CD4-positive, CD25-positive, alpha-beta regulatory T cell (primary cell): ENCODE data around the gene INTS13. TPM values are rescaled to one million over a fixed set of nuclear protein-coding genes. Genes with fewer than 3 reads are reported as not detected.

ENCODE experiments used
- ATAC-seq, 2 donors: fragments of 150-1000 bp; cut with Tn5 transposase; one replicate each; pipeline ENCODE4 v1.10.0; 2021; ENCODE audit warnings: low read depth in 2 of 2, moderate number of reproducible peaks in 2 of 2, moderate library complexity in 1 of 2
- DNase-seq, 3 donors: peaks; one replicate each; pipeline versions ENCODE4 v3.0.0 to v3.0.0-alpha.2; 2012 to 2022; ENCODE audit warnings: mixed read lengths in 1 of 3
- H3K27ac ChIP-seq: one replicate; pipeline ENCODE4 v1.7.0; 2013; ENCODE audit warnings: mild to moderate bottlenecking, low read length; ENCODE audit not compliant: insufficient read depth, poor library complexity, severe bottlenecking
- H3K27me3 ChIP-seq: one replicate; pipeline ENCODE4 v1.7.0; 2013; ENCODE audit warnings: low read length; ENCODE audit not compliant: control insufficient read depth, insufficient read depth
- H3K36me3 ChIP-seq: one replicate; pipeline ENCODE4 v1.7.0; 2013; ENCODE audit warnings: mild to moderate bottlenecking, low read length, moderate library complexity; ENCODE audit not compliant: control insufficient read depth, insufficient read depth
- H3K4me1 ChIP-seq: 2 replicates; pipeline ENCODE4 v1.7.0; 2013; ENCODE audit warnings: mild to moderate bottlenecking, low read length; ENCODE audit not compliant: insufficient read depth, control insufficient read depth, poor library complexity, severe bottlenecking
- H3K4me3 ChIP-seq: one replicate; pipeline ENCODE4 v1.7.0; 2013; ENCODE audit warnings: low read depth, mild to moderate bottlenecking, low read length, moderate library complexity
- H3K9me3 ChIP-seq, 2 experiments: 1 replicate in 1 of 2; 2 replicates in 1 of 2; pipeline ENCODE4 v1.7.0; 2013; ENCODE audit warnings: low read length in 2 of 2, mild to moderate bottlenecking in 1 of 2, moderate library complexity in 1 of 2; ENCODE audit not compliant: control insufficient read depth in 2 of 2
- H3K27ac Mint-ChIP-seq, 3 donors: one replicate each; pipeline ENCODE4 v1.8.0; 2020 to 2022; ENCODE audit warnings: mild to moderate bottlenecking in 3 of 3, mixed read lengths in 3 of 3, moderate library complexity in 2 of 3
- H3K27me3 Mint-ChIP-seq: one replicate; pipeline ENCODE4 v1.8.0; 2022; ENCODE audit warnings: mild to moderate bottlenecking, mixed read lengths
- H3K36me3 Mint-ChIP-seq: one replicate; pipeline ENCODE4 v1.8.0; 2020; ENCODE audit warnings: mixed read lengths
- H3K4me1 Mint-ChIP-seq, 4 donors: one replicate each; pipeline ENCODE4 v1.8.0; 2020 to 2022; ENCODE audit warnings: mixed read lengths in 4 of 4, mild to moderate bottlenecking in 1 of 4
- H3K4me3 Mint-ChIP-seq, 4 donors: one replicate each; pipeline ENCODE4 v1.8.0; 2020 to 2022; ENCODE audit warnings: mild to moderate bottlenecking in 4 of 4, mixed read lengths in 4 of 4, moderate library complexity in 3 of 4
- H3K9me3 Mint-ChIP-seq, 7 donors: one replicate each; pipeline ENCODE4 v1.8.0; 2020 to 2022; ENCODE audit warnings: mixed read lengths in 7 of 7, mild to moderate bottlenecking in 3 of 7, moderate library complexity in 2 of 7
- polyA plus RNA-seq, 4 donors: library from polyadenylated mRNA; unstranded; fragments of 300-500 nt; fragmentation: Illumina TruSeq; gene quantifications; one replicate each; pipeline ENCODE4 v1.2.3, GENCODE V29; 2021
- total RNA-seq: library from RNA; stranded (reverse); gene quantifications from one replicate; pipeline ENCODE4 v1.2.3, GENCODE V29; 2022

The INTS13 gene
- 28.8 TPM for total RNA-seq
- 10 to 100 TPM; 29.6 to 42.5 (median 35.9) TPM for polyA plus RNA-seq

DNA sequence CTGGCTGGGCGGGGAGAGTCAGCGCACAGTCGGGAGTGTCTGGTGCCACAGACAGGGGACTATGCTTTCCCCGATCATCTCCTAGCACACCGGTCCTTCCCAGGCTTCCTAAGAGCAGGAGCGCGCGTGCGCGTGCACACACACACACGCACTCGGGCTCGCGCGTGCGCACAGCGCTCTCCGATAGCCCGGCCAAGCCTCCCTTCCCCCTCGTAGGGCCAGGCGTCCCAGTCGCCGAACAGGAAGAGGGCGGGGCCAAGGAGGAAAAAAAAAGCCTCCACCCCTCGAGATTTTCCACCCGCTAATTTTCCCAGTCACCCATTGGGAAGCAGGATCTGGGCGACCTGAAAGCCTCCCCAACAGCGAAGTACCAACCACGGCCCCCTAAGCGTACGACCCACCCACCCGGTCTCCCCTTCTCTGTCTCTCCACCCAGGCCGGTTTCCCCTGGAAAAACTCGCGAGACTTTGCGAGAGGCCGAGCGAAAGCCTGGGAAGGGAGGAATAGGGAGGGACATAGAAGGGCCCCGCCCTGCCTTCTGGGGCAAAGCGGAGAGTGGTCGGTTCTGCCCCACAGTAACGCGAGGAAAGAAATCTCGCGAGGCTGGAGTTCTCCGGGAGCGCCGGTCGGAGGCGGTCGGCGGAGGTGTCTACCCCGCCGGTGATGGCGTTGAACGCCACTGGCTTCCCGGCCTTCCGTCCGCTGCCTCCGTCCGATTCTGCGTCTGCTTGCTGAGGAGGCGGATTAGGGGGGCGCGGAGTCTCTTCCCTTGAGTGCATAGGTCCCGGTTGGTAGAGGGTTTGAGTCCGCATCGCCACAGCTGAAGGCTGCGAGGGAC is at the start of gene INTS13, which contains the start of gene FGFR1OP2:
Gene INTS13, minus strand, starts transcription at position 119 of the 838 bp plus-strand sequence. CDS start 1,178 bp downstream, outside the sequence.
Gene FGFR1OP2, plus strand, starts transcription at position 608 of the 838 bp plus-strand sequence. CDS start 15,689 bp downstream, outside the sequence.
- H3K27ac ChIP-seq: peak within 1 kb of the TSS; percentile 99
- DNase-seq (peak; percentile 94 to 97 (median 96)), ATAC-seq (peak; percentile 90 to 93)
- peak within 1 kb of the TSS; percentile 99 for H3K4me3 ChIP-seq
- Mint-ChIP-seq H3K27ac (peak within 1 kb of the TSS; percentile 94 to 100 (median 97)), H3K9me3 (peaks cover 0 to 4% (median 0%) of the 10 kb centered on the region in 7 donors), H3K27me3 (no peaks in the 10 kb centered on the region), H3K36me3 (peaks cover 4% of the 10 kb centered on the region), H3K4me3 (peak within 1 kb of the TSS; percentile 94 to 98 (median 96)), H3K4me1 (peaks cover 43 to 75% (median 59%) of the 10 kb centered on the region in 4 donors)
- H3K36me3 ChIP-seq: peaks cover 8% of the 10 kb centered on the region
- no peaks in the 10 kb centered on the region for H3K27me3 ChIP-seq
- H3K9me3 ChIP-seq: no peaks in the 10 kb centered on the region
- H3K4me1 ChIP-seq: peaks cover 68% of the 10 kb centered on the region

GRCh38 chr12:26982866-26983265 is 45.1 kb upstream of the INTS13 start:
- DNase-seq: no peak
- H3K36me3 Mint-ChIP-seq: peaks cover 56% of the 10 kb centered on the region
- no peak overlapping the region for H3K4me3 ChIP-seq
- H3K36me3 ChIP-seq: peaks cover 29% of the 10 kb centered on the region
- peaks cover 7 to 34% (median 16%) of the 10 kb centered on the region in 4 donors for H3K4me1 Mint-ChIP-seq
- H3K4me1 ChIP-seq: no peaks in the 10 kb centered on the region
- no peaks in the 10 kb centered on the region for H3K9me3 ChIP-seq
- H3K27ac ChIP-seq: no peak overlapping the region
- no peak for ATAC-seq
- peaks cover 0 to 3% (median 0%) of the 10 kb centered on the region in 7 donors for H3K9me3 Mint-ChIP-seq
- H3K4me3 Mint-ChIP-seq: no peak overlapping the region
- no peaks in the 10 kb centered on the region for H3K27me3 Mint-ChIP-seq
- H3K27me3 ChIP-seq: no peaks in the 10 kb centered on the region
- peak overlapping the region in 1 of 3 donors; percentile 16 for H3K27ac Mint-ChIP-seq

DNA sequence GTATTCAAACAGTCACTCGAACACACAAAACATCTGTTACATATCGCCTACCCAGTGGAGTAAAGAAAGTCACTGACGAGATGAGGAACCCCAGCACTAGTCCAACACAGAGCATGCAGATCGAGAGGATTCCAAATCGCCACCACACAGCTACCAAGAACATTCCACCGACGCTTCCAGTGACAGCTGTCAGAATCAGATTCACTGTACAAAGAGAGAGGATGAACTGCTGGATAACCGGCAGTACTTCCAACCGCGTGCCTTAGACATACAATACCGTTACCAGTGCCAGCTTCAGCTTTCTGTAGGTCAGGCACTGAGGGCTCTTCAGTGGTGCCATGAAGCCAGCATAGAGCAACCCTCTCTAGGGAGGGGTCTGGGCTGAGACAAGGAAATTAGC is 42.0 kb upstream of the INTS13 start:
- H3K36me3 ChIP-seq: peaks cover 39% of the 10 kb centered on the region
- DNase-seq (no peak), ATAC-seq (no peak)
- no peak overlapping the region for H3K4me3 Mint-ChIP-seq
- peak overlapping the region in 2 of 3 donors; percentile 52 to 70 for H3K27ac Mint-ChIP-seq
- H3K27me3 ChIP-seq: no peaks in the 10 kb centered on the region
- H3K9me3 Mint-ChIP-seq: peaks cover 0 to 2% (median 0%) of the 10 kb centered on the region in 7 donors
- no peak overlapping the region for H3K27ac ChIP-seq
- no peaks in the 10 kb centered on the region for H3K9me3 ChIP-seq
- peaks cover 49% of the 10 kb centered on the region for H3K36me3 Mint-ChIP-seq
- no peaks in the 10 kb centered on the region for H3K4me1 ChIP-seq
- no peaks in the 10 kb centered on the region for H3K27me3 Mint-ChIP-seq
- peaks cover 9 to 30% (median 17%) of the 10 kb centered on the region in 4 donors for H3K4me1 Mint-ChIP-seq
- no peak overlapping the region for H3K4me3 ChIP-seq

- no peak overlapping the region for H3K4me3 ChIP-seq
- H3K9me3 Mint-ChIP-seq: peaks cover 0 to 2% (median 0%) of the 10 kb centered on the region in 7 donors
- H3K4me1 Mint-ChIP-seq: peaks cover 5 to 28% (median 14%) of the 10 kb centered on the region in 4 donors
- H3K4me3 Mint-ChIP-seq: no peak overlapping the region
- no peak for DNase-seq
- no peak for ATAC-seq
- H3K4me1 ChIP-seq: no peaks in the 10 kb centered on the region
- H3K27ac ChIP-seq: no peak overlapping the region
- no peaks in the 10 kb centered on the region for H3K9me3 ChIP-seq
- H3K36me3 ChIP-seq: peaks cover 40% of the 10 kb centered on the region
- no peaks in the 10 kb centered on the region for H3K27me3 Mint-ChIP-seq
- H3K36me3 Mint-ChIP-seq: peaks cover 51% of the 10 kb centered on the region
- no peaks in the 10 kb centered on the region for H3K27me3 ChIP-seq
- peak overlapping the region in 2 of 3 donors; percentile 20 to 58 for H3K27ac Mint-ChIP-seq
Measured at GRCh38 chr12:26978801-26979200, 41.0 kb upstream of the INTS13 start.

DNA sequence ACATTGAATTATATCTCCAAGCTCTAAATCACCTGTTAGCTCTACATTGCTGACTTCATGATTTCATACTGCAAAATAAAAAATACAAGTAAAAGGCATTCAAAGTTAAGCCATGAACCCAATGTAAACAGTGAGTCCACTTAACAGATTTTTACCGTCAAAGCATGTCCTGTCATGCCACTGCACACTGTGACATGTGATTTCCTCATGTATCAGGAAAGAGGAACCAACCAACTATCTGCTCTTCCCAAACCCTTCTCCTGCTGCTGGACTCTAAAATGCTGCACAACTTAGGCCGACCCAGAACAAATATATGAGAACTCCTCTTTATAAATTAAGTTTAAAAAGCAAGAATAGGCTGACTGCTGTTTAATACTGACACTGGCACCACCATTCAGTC is 38.9 kb upstream of the INTS13 start:
- peak overlapping the region in 2 of 3 donors; percentile 9 to 33 for H3K27ac Mint-ChIP-seq
- H3K27me3 Mint-ChIP-seq: no peaks in the 10 kb centered on the region
- DNase-seq: no peak
- Histone ChIP-seq H3K4me3 (no peak overlapping the region), H3K27me3 (no peaks in the 10 kb centered on the region), H3K9me3 (no peaks in the 10 kb centered on the region), H3K4me1 (peaks cover 11% of the 10 kb centered on the region), H3K36me3 (peaks cover 43% of the 10 kb centered on the region), H3K27ac (no peak overlapping the region)
- ATAC-seq: no peak
- peaks cover 16 to 37% (median 17%) of the 10 kb centered on the region in 4 donors for H3K4me1 Mint-ChIP-seq
- no peaks in the 10 kb centered on the region for H3K9me3 Mint-ChIP-seq
- H3K4me3 Mint-ChIP-seq: no peak overlapping the region
- peaks cover 41% of the 10 kb centered on the region for H3K36me3 Mint-ChIP-seq

DNA sequence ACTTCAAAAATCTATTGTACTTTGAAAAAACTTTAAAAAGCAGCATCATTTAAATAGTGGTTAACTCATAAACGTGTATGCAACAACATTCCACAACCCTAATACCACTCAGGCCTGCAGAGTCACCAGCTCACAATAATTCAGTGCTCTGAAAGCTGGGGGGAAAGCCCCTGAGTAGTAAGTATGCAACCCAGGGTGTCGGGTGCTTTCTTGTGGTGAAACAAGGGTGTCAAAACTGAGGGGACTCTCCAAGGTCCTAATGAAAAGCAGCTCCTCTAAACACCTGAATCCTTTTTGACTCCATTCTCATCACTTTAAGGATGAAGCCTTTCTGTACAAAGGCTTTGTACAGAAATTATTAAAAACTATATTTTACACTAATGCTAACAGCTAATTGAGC is 34.2 kb upstream of the INTS13 start:
- Histone ChIP-seq H3K27me3 (no peaks in the 10 kb centered on the region), H3K9me3 (no peaks in the 10 kb centered on the region), H3K27ac (peak overlapping the region; percentile 75), H3K4me1 (peaks cover 30% of the 10 kb centered on the region), H3K4me3 (peak overlapping the region; percentile 37), H3K36me3 (peaks cover 29% of the 10 kb centered on the region)
- Mint-ChIP-seq H3K27ac (peak overlapping the region; percentile 30 to 78 (median 72)), H3K4me1 (peaks cover 23 to 63% (median 36%) of the 10 kb centered on the region in 4 donors), H3K4me3 (peak overlapping the region in 3 of 4 donors; percentile 65 to 74 (median 72)), H3K36me3 (peaks cover 44% of the 10 kb centered on the region), H3K27me3 (no peaks in the 10 kb centered on the region), H3K9me3 (no peaks in the 10 kb centered on the region)
- DNase-seq: peak; percentile 38 to 69 (median 57)
- peak; percentile 91 to 94 for ATAC-seq

GRCh38 chr12:26970136-26970535 is 32.4 kb upstream of the INTS13 start:
- DNase-seq (no peak), ATAC-seq (no peak)
- H3K9me3 ChIP-seq: no peaks in the 10 kb centered on the region
- peak overlapping the region; percentile 75 for H3K27ac ChIP-seq
- H3K36me3 ChIP-seq: peaks cover 30% of the 10 kb centered on the region
- Mint-ChIP-seq H3K27me3 (no peaks in the 10 kb centered on the region), H3K4me1 (peaks cover 22 to 46% (median 30%) of the 10 kb centered on the region in 4 donors), H3K27ac (peak overlapping the region in 2 of 3 donors; percentile 30 to 76), H3K36me3 (peaks cover 32% of the 10 kb centered on the region), H3K9me3 (no peaks in the 10 kb centered on the region), H3K4me3 (no peak overlapping the region)
- H3K4me3 ChIP-seq: no peak overlapping the region
- peaks cover 30% of the 10 kb centered on the region for H3K4me1 ChIP-seq
- no peaks in the 10 kb centered on the region for H3K27me3 ChIP-seq
